Activated CD8-positive, alpha-beta memory T cell treated with anti-CD3 and anti-CD28 coated beads for 24 hours (primary cell): Measurements from ENCODE around the gene RGS4.

Source experiments
- DNase-seq: peaks from one replicate; pipeline ENCODE4 v3.0.0-alpha.2; 2020

The RGS4 gene

DNA sequence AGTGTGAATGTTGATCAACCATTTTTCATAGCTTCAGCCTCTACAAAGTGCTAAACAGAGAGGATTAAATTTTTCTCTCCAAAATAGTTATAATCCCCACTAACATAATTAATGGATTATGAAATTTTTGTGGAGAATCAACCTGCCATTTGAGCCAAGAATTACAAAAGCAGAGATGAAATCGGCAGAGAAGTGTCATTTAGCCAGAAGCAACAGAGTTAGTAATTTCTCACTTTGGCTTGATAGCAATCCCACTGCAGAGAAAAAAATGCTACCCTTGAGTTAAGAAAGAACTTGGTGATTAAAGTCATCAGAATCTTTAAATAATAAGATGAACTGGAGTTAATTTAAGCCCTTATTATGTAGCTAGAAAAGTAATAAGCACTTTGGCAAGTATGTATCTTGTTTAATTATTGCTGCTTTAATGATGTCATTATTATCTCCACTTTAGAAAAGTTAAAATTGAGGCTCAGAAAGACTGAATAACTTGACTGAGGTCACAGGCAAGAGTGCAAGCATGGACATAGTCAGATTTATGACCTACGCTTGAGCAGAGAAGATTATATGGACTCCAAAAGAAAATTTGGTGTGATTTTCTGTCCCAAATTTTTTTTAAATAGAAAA, 37.3 kb downstream of the RGS4 start:
- no peak for DNase-seq

DNA sequence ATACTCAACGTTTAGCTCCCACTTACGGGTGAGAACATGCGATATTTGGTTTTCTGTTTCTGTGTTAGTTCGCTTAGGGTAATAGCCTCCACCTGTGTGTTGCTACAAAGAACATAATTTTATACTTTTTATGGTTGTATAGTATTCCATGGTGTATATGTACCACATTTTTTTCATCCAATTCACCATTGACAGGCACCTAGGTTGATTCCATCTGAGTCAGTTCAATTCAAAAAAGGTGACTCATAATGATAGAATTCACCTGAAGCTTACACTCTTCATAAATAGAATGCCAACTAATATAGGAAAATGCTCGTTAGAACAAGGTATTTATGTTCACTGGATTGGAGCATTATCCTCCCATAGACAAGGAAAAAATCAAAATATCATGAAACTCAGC, 38.5 kb downstream of the RGS4 start:
- DNase-seq: no peak

DNA sequence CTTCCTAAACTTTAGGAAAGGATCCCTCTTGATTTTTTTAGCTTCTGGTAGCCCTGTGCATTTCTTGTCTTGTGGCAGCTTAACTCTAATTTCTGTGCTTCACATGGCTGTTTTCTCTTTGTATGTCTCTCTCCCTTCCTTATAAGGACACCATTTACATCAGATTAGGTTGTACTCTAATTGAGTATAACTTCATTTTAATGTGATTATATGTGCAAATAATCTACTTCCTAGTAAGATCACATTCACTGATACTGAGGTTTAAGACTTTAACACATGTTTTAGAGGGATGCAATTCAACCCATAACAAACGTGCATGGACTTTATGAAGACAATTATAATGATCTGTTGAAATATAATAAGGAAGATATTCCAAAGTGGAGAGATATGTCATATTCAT, 46.7 kb downstream of the RGS4 start:
- DNase-seq: no peak

DNA sequence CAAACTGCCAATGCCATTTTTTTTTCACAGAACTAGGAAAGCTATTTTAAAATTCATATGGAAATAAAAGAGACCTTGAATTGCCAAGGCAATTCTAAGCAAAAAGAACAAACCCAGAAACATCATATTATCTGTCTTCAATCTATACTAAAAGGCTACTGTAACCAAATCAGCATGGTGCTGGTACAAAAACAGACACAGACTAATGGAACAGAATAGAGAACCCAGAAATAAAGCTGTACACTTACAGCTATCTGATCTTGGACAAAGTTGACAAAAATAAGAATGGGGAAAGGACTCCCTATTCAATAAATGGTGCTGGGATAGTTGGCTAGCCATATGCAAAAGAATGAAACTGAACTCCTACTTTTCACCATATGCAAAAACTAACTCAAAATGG, 50.5 kb downstream of the RGS4 start:
- DNase-seq: no peak

GRCh38 chr1:163120372-163120771, 51.2 kb downstream of the RGS4 start:
- DNase-seq: no peak

GRCh38 chr1:163124812-163125211, 55.7 kb downstream of the RGS4 start:
- DNase-seq: no peak
